Endothelial cell of umbilical vein (primary cell): ENCODE data around the gene TRAPPC2B. TPM values are rescaled to one million over a fixed set of nuclear protein-coding genes. Genes with fewer than 3 reads are reported as not detected.

Experiments
- BruUV-seq: library from RNA; stranded (reverse); fragments of 400-500 nt; replicated peaks from 2 replicates; lab custom pipeline; 2021; lab: Mats Ljungman, UMichigan
- CTCF ChIA-PET: fragments of 300-600, 350-600 bp; sonication (Branson Sonifier 250); formaldehyde crosslinking; loops from one replicate; lab custom pipeline; 2021; ENCODE audit warnings: antibody characterized with exemption, inconsistent platforms; lab: Charles Lee
- POLR2A ChIA-PET: fragments of 300-600, 350-600 bp; sonication (Branson Sonifier 250); formaldehyde crosslinking; loops from one replicate; lab custom pipeline; 2021; ENCODE audit warnings: antibody characterized with exemption, inconsistent platforms; lab: Charles Lee
- DNase-seq: peaks from one replicate; pipeline ENCODE4 v3.0.0-alpha.2; 2011; ENCODE audit warnings: low read depth, low spot score
- FAIRE-seq: peaks from 2 replicates; lab custom pipeline; 2011; peaks lifted over from hg19 to GRCh38; lab: Jason Lieb, UNC
- H2AFZ ChIP-seq: 2 replicates; pipeline ENCODE4 v1.6.0; 2012; ENCODE audit warnings: low read depth, low read length, control low read depth, inconsistent platforms
- H3K27ac ChIP-seq: 2 replicates; pipeline ENCODE4 v1.5.1; 2011; ENCODE audit warnings: low read depth, mild to moderate bottlenecking, control low read depth, low read length, moderate library complexity; ENCODE audit not compliant: insufficient read depth
- H3K27me3 ChIP-seq, 2 experiments: 2 replicates each; pipeline versions ENCODE4 v1.6.0 to v1.6.1; 2011; ENCODE audit warnings: low read length in 2 of 2, mixed read lengths in 1 of 2; ENCODE audit not compliant: control insufficient read depth in 2 of 2, insufficient read depth in 2 of 2
- H3K36me3 ChIP-seq, 2 experiments: 2 replicates in 1 of 2; 3 replicates in 1 of 2; pipeline ENCODE4 v1.5.1; 2011; ENCODE audit warnings: low read length in 2 of 2, mild to moderate bottlenecking in 1 of 2, moderate library complexity in 1 of 2; ENCODE audit not compliant: control insufficient read depth in 2 of 2, insufficient read depth in 2 of 2; ENCODE audit errors: extremely low read depth in 1 of 2
- H3K4me1 ChIP-seq: 3 replicates; pipeline ENCODE4 v1.5.1; 2011; ENCODE audit warnings: mild to moderate bottlenecking, low read length; ENCODE audit not compliant: control insufficient read depth, insufficient read depth; ENCODE audit errors: extremely low read depth
- H3K4me2 ChIP-seq: 2 replicates; pipeline ENCODE4 v1.6.1; 2011; ENCODE audit warnings: low read length, control low read depth, mixed read lengths; ENCODE audit not compliant: insufficient read depth
- H3K4me3 ChIP-seq, 3 experiments: fragments of 200-600 bp in 1 of 3; sonication (generic), shearing (Covaris generic) in 1 of 3; replicated peaks in 1 of 3; 2 replicates each; pipeline ENCODE4 v1.5.1; 2011 to 2016; ENCODE audit warnings: control low read depth in 3 of 3, low read length in 3 of 3, mild to moderate bottlenecking in 2 of 3, inconsistent platforms in 1 of 3, low read depth in 1 of 3, moderate library complexity in 1 of 3; ENCODE audit not compliant: insufficient read depth in 1 of 3
- H3K79me2 ChIP-seq: 2 replicates; pipeline ENCODE4 v1.6.0; 2012; ENCODE audit warnings: low read length, inconsistent platforms; ENCODE audit not compliant: control insufficient read depth, insufficient read depth
- H3K9ac ChIP-seq: replicated peaks from 2 replicates; pipeline ENCODE3; 2011; ENCODE audit warnings: low read length, control low read depth; ENCODE audit not compliant: insufficient read depth; ENCODE audit errors: extremely low read depth
- H3K9me1 ChIP-seq: replicated peaks from 3 replicates; pipeline ENCODE4 v1.6.0; 2011; ENCODE audit warnings: mild to moderate bottlenecking, low read length; ENCODE audit not compliant: control insufficient read depth, insufficient read depth; ENCODE audit errors: extremely low read depth
- H3K9me3 ChIP-seq: replicated peaks from 2 replicates; pipeline ENCODE4 v1.5.1; 2012; ENCODE audit warnings: low read length, inconsistent platforms; ENCODE audit not compliant: control insufficient read depth, insufficient read depth
- H4K20me1 ChIP-seq: replicated peaks from 2 replicates; pipeline ENCODE3; 2011; ENCODE audit warnings: mild to moderate bottlenecking, low read length; ENCODE audit not compliant: control insufficient read depth, insufficient read depth; ENCODE audit errors: extremely low read depth
- EZH2 ChIP-seq: IDR thresholded peaks from 2 replicates; pipeline ENCODE4 v1.6.1; 2012; ENCODE audit warnings: borderline replicate concordance, low read depth, mild to moderate bottlenecking, moderate library complexity, low read length, inconsistent platforms; ENCODE audit not compliant: severe bottlenecking
- POLR2A ChIP-seq: IDR thresholded peaks from 2 replicates; pipeline ENCODE4 v1.6.1; 2012; ENCODE audit warnings: low read depth, mild to moderate bottlenecking, control low read depth, low read length
- POLR2AphosphoS5 ChIP-seq: IDR thresholded peaks from 2 replicates; pipeline ENCODE4 v1.6.1; 2012; ENCODE audit warnings: low read depth, mild to moderate bottlenecking, control low read depth, low read length, moderate library complexity; ENCODE audit not compliant: insufficient read depth
- dilution Hi-C: fragments of 300-500 bp; cut with MboI; formaldehyde crosslinking; loops from one replicate; pipeline ENCODE4 v1.15.0; 2019; ENCODE audit warnings: low sequenced_read_pairs; ENCODE audit not compliant: extremely low pct_ligation_motif_present
- intact Hi-C: fragments of 100-400 bp; cut with micrococcal nuclease; formaldehyde crosslinking; loops from one replicate; pipeline ENCODE4 v1.10.0; 2022
- polyA plus RNA-seq, 4 experiments: library from polyadenylated mRNA; depleted of rRNA in 3 of 4; stranded (reverse) in 3 of 4; unstranded in 1 of 4; fragments of >200 nt; gene quantifications; 2 replicates each; pipeline versions ENCODE4 v1.2.1 to v1.2.3, GENCODE V29; 2011 to 2012; ENCODE audit warnings: missing spikeins in 1 of 4
- total RNA-seq: library from RNA; stranded (reverse); gene quantifications from 2 replicates; pipeline ENCODE4 v1.2.3, GENCODE V29; 2021
- TF ChIP-seq, protein P1 (sequence below), 2 donors: IDR thresholded peaks; 1 replicate in 1 of 2; 2 replicates in 1 of 2; pipeline ENCODE4 v1.5.1; 2011; ENCODE audit warnings: low read length in 2 of 2, mild to moderate bottlenecking in 2 of 2, moderate library complexity in 2 of 2, control low read depth in 1 of 2, inconsistent platforms in 1 of 2, low read depth in 1 of 2; ENCODE audit not compliant: insufficient read depth in 1 of 2; ENCODE audit errors: extremely low read depth in 1 of 2

TRAPPC2B gene
- total and polyA plus RNA-seq, 2 donors (not counting 3 experiments of a cell fraction or from before 2014, with no cell fraction given), result 6.3 to 24.3 TPM

DNA sequence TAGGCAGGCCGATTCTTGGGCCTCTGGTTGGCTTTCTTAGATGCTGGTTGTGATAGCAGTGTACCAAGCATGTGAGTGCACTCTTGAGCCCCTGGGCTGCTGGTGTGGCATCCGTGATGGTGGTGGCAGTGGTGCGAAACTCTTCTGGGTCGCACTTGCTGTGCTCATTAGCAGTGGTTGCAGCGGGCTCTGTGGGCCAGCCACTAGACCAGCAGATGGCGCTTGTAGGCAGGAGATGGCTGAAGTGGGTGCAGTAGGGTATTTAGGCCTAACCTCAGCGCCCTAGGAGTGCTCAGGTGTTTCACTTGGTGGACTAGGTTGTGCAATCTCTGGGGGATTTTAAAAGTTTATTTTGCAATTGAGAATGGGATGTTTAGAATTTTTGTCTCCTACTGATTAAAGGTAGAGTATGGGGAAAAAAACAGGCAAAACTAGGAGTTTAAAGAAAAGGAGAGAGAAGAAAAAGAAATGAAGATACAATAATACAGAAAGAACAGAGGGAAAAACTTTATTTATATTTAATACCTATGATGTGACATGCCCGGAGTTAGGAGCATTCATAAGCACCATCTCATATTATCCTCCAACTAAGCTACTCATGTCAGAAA, 43.3 kb downstream of the TRAPPC2B start:
- H3K4me3 ChIP-seq, result no peak overlapping the region
- peaks cover 4% of the 10 kb centered on the region for H3K4me1 ChIP-seq
- H3K4me2 ChIP-seq, result no peak overlapping the region
- TF ChIP-seq, protein P1, sequence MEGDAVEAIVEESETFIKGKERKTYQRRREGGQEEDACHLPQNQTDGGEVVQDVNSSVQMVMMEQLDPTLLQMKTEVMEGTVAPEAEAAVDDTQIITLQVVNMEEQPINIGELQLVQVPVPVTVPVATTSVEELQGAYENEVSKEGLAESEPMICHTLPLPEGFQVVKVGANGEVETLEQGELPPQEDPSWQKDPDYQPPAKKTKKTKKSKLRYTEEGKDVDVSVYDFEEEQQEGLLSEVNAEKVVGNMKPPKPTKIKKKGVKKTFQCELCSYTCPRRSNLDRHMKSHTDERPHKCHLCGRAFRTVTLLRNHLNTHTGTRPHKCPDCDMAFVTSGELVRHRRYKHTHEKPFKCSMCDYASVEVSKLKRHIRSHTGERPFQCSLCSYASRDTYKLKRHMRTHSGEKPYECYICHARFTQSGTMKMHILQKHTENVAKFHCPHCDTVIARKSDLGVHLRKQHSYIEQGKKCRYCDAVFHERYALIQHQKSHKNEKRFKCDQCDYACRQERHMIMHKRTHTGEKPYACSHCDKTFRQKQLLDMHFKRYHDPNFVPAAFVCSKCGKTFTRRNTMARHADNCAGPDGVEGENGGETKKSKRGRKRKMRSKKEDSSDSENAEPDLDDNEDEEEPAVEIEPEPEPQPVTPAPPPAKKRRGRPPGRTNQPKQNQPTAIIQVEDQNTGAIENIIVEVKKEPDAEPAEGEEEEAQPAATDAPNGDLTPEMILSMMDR (IDR thresholded peaks at IDR 0.05; ENCODE audit: extremely low read depth in 1 of 2, insufficient read depth in 1 of 2, low read depth in 1 of 2, low read length in 2 of 2), result peak; percentile 55 to 75
- no peak for TF ChIP-seq POLR2AphosphoS5
- TF ChIP-seq POLR2A, result no peak
- TF ChIP-seq EZH2, result no peak
- no peaks in the 10 kb centered on the region for H3K9me1 ChIP-seq
- H3K27me3 ChIP-seq, result no peaks in the 10 kb centered on the region
- peak; percentile 4 for FAIRE-seq
- no peaks in the 10 kb centered on the region for H3K36me3 ChIP-seq
- no peaks in the 10 kb centered on the region for H4K20me1 ChIP-seq
- no peak overlapping the region for H3K9ac ChIP-seq
- DNase-seq, result peak; percentile 47
- CTCF ChIA-PET, result interaction anchor here (0.6 to 1.0 kb wide), 2 partner anchors 29 to 437 kb away, joined by 3 to 6 read pairs; partner anchors contain the start of gene ZNF749
- H3K27ac ChIP-seq, result no peak overlapping the region
- dilution Hi-C loops (no loop called here), intact Hi-C loops (loop anchor here (1.0 kb wide), 1 partner anchor 332 kb away; no protein-coding TSS in a partner anchor)
- H2AFZ ChIP-seq, result no peak overlapping the region
- BruUV-seq, result no TSS peak
- H3K9me3 ChIP-seq, result no peaks in the 10 kb centered on the region
- POLR2A ChIA-PET, result no interaction called here
- peaks cover 1% of the 10 kb centered on the region for H3K79me2 ChIP-seq
